ENCODE data around the gene NREP. TPM values are rescaled to one million over a fixed set of nuclear protein-coding genes. Genes with fewer than 3 reads are reported as not detected.
A peak's percentile ranks its signal among the peaks of the same experiment; 100 is the strongest.

NREP gene
- total and polyA plus RNA-seq, 7 donors, result 4.7 to 15.1 (median 5.5) TPM

DNA sequence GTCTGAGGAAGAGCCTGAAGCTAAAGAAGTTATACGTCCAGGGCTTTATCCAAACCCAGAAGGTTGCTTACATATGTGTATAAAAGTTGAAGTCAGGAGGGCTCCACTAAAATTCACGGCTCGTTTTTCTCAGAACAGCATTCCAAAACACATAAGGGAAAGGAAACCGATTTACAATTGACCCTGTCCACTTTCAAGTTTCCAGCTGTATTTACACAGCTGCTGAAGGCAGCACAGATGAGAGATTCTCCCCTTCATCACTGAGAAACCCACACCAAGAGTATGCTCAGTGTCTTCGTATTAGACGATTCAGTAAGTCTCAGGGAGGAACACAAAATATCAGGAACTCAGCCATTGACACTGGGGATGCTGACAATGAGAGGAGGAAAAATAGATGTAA is 5.9 kb upstream of the NREP start:
- intact Hi-C loops (cut with DNase I), result no loop called here
- Histone ChIP-seq H3K4me1 (no peaks in the 10 kb centered on the region), H3K9me3 (no peaks in the 10 kb centered on the region), H3K4me3 (no peak overlapping the region), H3K27ac (no peak overlapping the region), H3K27me3 (ENCODE audit: insufficient read depth in 3 of 3, low read length in 2 of 3) (no peaks in the 10 kb centered on the region), H3K36me3 (ENCODE audit: insufficient read depth in 1 of 2, low read depth in 1 of 2) (no peaks in the 10 kb centered on the region)
- WGBS, 3 donors, result 47 to 50% (median 49%) methylated on average over 6 of the region's 6 CpGs
- ATAC-seq (no peak), DNase-seq (no peak)
- TF ChIP-seq, protein P1, sequence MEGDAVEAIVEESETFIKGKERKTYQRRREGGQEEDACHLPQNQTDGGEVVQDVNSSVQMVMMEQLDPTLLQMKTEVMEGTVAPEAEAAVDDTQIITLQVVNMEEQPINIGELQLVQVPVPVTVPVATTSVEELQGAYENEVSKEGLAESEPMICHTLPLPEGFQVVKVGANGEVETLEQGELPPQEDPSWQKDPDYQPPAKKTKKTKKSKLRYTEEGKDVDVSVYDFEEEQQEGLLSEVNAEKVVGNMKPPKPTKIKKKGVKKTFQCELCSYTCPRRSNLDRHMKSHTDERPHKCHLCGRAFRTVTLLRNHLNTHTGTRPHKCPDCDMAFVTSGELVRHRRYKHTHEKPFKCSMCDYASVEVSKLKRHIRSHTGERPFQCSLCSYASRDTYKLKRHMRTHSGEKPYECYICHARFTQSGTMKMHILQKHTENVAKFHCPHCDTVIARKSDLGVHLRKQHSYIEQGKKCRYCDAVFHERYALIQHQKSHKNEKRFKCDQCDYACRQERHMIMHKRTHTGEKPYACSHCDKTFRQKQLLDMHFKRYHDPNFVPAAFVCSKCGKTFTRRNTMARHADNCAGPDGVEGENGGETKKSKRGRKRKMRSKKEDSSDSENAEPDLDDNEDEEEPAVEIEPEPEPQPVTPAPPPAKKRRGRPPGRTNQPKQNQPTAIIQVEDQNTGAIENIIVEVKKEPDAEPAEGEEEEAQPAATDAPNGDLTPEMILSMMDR (IDR thresholded peaks at IDR 0.05), result no peak

DNA sequence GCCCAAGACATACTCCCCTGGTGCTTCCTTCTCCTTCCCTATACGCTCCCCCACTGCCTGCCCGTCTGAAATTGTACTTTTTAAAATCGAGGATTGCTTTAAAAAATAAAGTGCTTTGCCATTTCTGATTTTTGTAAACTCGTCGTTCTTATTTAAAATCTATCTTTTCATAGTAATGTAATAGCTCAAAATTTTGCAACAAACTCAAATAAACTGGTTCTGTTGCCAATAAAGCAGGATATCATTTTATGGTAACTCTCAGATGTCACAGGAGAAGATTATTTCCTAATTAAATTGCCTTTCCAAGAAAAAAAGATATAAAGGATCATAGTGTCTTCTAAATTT is 1.3 kb upstream of the NREP start:
- Histone ChIP-seq H3K27ac (peak overlapping the region; percentile 90), H3K4me3 (peak overlapping the region; percentile 78), H3K9me3 (no peaks in the 10 kb centered on the region), H3K36me3 (ENCODE audit: insufficient read depth in 1 of 2, low read depth in 1 of 2) (no peaks in the 10 kb centered on the region), H3K4me1 (peaks cover 30% of the 10 kb centered on the region), H3K27me3 (ENCODE audit: insufficient read depth in 3 of 3, low read length in 2 of 3) (no peaks in the 10 kb centered on the region)
- 4 to 13% (median 5%) methylated on average over 5 of the region's 5 CpGs for WGBS, 3 donors
- TF ChIP-seq, protein P1 (IDR thresholded peaks at IDR 0.05), result no peak
- intact Hi-C loops (cut with DNase I), result loop anchor here (2.0 to 10.0 kb wide), 3 partner anchors 206 to 389 kb away; no protein-coding TSS in a partner anchor
- ATAC-seq, result no peak
- no peak for DNase-seq

DNA sequence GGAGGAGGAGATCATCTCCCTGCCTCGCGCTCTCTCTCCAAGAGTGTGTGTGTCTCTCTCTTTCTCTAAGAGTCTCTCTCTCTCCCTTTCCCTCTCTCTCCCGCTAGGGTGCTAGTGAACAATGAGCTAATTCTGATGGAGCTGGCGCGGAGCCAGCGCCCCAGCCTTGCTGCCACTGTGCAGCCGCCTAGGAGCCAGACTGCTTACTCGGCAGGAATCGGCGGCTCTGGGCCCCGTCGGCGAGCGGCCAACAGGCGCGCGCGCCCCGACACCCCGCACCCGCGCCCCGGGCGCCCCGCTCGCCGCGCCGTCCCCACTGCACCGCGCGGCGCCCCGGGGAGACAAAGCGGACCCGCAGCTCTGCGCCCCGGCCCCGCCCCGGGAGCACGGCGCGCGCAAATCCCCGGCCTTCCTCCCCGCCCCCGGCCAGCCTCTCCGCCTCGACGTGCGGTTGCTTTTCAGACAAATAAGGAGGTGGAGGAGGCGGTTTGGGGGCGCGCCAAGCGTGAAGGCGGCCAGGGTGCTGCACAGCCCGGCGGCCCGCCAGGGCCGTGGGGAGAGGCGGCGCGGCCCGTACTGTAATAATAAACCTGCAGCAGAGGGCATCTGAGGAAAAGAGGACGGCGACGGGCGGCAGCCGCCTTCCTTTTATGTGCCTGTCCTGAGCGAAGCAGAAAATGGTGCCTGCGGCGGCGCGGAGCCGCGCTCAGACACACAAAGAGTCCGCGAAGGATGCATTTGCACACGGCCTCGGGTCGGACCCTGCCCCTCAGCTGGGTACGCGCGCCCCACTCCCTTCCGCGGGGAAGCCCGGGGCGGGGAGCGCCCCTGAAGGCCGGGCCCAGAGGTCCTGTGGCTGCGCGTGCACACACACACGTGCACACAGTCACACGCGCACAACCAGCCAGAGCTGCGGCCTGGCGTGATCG is 625 bp upstream of the NREP start:
- WGBS, 3 donors, result 0 to 1% (median 0%) methylated on average over 75 to 98 of the region's 98 CpGs
- Histone ChIP-seq H3K27ac (peak overlapping the region; percentile 90), H3K36me3 (ENCODE audit: insufficient read depth in 1 of 2, low read depth in 1 of 2) (no peaks in the 10 kb centered on the region), H3K4me1 (peaks cover 36% of the 10 kb centered on the region), H3K9me3 (no peaks in the 10 kb centered on the region), H3K4me3 (peak overlapping the region; percentile 78), H3K27me3 (ENCODE audit: insufficient read depth in 3 of 3, low read length in 2 of 3) (no peaks in the 10 kb centered on the region)
- intact Hi-C loops (cut with DNase I), result loop anchor here (2.0 to 10.0 kb wide), 4 partner anchors 77 to 389 kb away; no protein-coding TSS in a partner anchor
- ATAC-seq, result peak; percentile 85 to 92 (median 88)
- DNase-seq, result peak; percentile 93 to 96
- TF ChIP-seq, protein P1 (IDR thresholded peaks at IDR 0.05), result peak; percentile 28

DNA sequence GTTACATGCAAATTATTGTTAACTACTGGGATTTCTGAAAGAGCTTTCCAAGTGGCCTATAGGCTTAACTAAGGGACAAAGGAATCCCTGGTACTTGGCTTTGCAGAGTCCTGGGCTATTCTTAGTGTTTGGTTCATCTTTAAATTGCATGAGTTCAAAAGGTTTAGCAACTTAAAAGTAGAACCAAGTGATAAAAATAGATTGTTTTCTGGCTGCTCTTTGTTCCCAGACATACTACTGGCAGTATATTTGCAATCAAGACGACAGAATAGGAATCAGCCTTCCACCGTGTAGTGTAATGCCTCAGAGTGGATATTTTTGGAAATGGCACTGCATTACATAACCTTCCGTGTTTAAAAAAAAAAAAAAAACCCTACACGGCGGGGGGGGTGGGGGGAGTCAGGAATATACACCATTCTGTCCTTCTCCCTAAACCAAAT is 1.0 kb downstream of the NREP start:
- Histone ChIP-seq H3K9me3 (no peaks in the 10 kb centered on the region), H3K27ac (peak overlapping the region; percentile 90), H3K4me3 (peak overlapping the region; percentile 78), H3K36me3 (ENCODE audit: insufficient read depth in 1 of 2, low read depth in 1 of 2) (no peaks in the 10 kb centered on the region), H3K27me3 (ENCODE audit: insufficient read depth in 3 of 3, low read length in 2 of 3) (no peaks in the 10 kb centered on the region), H3K4me1 (peaks cover 41% of the 10 kb centered on the region)
- intact Hi-C loops (cut with DNase I), result loop anchor here (2.0 to 10.0 kb wide), 3 partner anchors 75 to 389 kb away; no protein-coding TSS in a partner anchor
- DNase-seq (no peak), ATAC-seq (peak; percentile 70 to 86 (median 78))
- TF ChIP-seq, protein P1 (IDR thresholded peaks at IDR 0.05), result no peak
- 0 to 2% (median 1%) methylated on average over 5 of the region's 5 CpGs for WGBS, 3 donors
